Kidney glomerular epithelial cell (primary cell): ENCODE measurements around the gene NRP2.

Source experiments
- DNase-seq: peaks from one replicate; lab custom pipeline; 2025; lab: John Stamatoyannopoulos, UW

Gene NRP2

GRCh38 chr2:205773989-205774388 is 91.7 kb downstream of the NRP2 start:
- no peak for DNase-seq

GRCh38 chr2:205775097-205775877 is 93.0 kb downstream of the NRP2 start:
- DNase-seq: no peak

GRCh38 chr2:205776139-205776538 is 93.8 kb downstream of the NRP2 start:
- no peak for DNase-seq

DNA sequence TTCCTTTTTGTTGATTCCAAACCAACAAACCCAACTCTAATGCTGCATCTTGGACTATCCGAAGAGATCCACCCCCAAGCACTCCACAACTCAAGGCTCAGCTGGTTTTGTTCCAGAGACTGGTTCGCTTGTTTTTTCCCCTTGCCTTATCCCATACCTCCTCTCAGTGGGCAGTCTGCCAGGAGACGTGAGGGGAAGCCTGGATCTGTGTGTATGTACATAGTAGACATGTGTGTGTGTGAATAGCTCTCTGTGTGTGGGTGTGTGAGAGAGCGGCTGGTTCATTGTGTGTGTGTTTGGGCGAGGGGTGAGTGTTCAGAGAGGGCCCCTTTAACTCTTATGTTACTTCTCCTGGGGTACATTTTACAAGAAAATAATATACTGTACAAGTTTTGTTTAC is 94.4 kb downstream of the NRP2 start:
- no peak for DNase-seq

GRCh38 chr2:205778356-205778755 is 96.1 kb downstream of the NRP2 start:
- no peak for DNase-seq

GRCh38 chr2:205780645-205781044 is 98.3 kb downstream of the NRP2 start:
- DNase-seq: no peak

DNA sequence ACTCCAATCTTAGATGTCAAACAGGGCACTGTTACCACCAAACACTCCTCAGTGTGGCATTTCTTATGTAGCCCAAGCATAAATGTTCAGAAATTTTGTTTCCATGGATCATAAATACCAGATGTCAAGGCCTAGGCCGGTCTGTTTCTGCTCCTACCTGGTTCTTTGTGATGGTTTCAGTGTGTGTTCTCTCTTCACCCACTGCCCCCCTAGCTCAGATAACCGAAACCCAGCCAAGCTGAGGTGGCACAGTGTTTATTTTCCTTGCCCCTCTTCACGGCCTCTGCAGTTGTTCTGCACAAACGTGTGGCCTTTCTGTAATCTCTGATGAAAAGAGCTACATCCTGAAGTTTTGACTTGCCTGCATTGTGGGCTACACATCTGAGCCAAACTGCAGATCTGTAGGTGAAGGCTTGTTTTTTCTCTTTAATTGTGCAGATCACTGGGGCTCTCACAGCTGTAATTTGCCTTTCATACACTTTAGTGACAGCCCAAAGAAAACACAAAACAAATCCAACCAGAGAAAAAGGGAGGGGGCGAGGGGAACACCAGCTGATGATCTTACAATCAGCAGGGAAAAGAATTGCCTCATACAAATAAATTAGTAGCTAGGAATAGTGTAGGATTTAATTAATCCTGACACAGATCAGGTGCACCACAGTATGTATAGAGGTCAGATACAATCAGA is 99.1 kb downstream of the NRP2 start:
- no peak for DNase-seq

DNA sequence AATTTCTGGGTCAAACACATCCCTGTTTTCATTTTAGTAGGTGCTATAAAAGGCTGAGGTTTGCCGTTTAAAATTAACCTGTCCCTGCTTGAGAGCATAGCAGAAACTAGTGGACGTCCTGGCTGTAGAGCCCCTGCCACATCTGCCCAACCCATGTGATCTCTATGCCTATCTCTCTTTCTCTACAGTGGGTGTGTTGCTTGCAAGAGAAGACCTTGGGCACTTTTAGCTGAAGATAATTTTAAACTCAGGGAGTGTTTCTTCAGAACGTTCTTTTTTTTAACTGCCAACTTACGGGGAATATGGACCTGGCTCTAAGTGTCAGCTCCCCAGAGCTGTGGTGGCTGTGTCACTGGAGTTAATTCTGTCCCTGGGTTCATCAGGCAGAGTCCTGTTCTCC is 100.6 kb downstream of the NRP2 start:
- DNase-seq: no peak

DNA sequence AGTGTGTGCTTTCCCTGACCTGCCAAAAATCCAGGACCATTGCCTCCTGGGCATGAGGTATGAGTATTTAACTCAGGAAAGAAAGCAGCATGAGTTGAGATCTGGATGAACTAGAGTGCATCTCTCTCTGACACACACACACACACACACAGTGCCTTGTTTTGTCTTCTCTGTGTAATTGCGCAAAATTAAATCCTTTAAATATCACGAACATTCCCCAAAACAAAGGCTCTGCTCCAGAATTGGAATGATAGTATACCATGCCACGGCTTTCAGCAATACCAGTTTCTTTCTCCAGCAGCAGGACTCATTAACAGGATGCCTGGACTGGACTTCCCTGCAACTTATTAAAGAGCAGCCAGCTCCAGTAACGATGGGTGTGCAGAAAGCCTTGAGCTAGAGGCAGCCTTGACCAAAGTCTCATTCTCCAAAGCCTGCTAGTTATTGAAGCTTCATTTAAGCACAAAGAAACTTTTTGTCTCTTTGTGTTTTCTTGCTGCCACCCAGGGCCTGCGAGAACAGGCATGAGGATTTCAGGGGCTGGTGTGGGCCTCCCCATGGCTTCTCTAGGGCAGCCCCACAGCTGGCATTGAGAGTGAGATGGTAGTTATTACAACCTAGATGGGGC is 101.7 kb downstream of the NRP2 start:
- DNase-seq: no peak

DNA sequence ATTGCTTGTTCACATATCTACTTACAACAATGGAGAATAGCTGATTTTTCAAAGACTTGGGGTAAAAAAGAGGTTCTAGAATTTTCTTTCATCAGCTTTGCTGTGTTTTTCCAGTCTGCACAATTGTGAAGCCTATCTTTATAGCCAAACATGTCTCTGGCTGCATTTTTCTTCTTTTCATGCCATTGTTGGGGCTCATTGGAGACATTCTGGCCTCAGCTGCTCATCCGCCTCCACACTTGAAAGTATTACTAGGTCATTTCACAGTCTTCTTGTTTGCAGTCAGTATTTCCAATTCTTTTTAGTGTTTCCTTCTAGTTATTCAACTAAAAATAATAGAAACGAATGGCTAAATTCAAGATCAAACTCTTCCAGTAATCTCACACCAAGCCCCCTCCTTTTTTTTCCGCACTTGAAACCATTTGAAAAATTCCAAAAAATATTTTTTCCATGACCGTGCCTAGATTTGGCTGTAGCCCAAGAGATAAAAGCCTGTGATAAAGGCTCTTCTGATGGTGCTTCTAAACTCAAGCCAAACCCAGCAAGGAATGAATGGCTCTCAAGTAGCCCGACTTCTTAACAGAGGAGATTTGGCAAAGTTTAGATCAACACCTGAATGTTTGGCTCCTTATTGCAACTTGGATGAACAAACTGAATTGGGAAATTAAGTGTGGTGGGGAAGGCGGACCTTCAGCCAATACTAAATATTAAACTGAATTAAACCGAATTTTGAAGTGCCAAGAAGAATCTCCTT is 103.4 kb downstream of the NRP2 start:
- DNase-seq: no peak

GRCh38 chr2:205786976-205787375 is 104.7 kb downstream of the NRP2 start:
- DNase-seq: no peak

GRCh38 chr2:205787761-205788160 is 105.5 kb downstream of the NRP2 start:
- DNase-seq: no peak

DNA sequence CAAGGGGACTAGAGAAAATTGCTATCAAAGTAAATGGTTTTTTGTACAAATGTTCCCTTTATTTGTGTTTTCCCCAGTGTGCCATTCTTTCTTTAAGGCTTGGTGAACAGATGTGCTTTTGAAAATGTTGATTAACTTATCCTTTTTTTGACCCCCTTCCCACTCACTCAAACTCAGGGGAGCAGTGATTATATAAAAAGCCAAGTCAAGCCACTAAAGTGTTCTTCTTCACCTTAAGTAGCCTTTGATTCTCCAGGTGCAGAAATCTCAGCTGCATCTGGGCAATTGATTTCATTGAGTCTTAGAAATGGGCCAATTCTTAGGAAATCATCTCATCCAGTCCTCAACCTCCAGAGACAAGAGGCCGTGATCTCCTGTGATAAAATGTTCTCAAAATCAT is 107.6 kb downstream of the NRP2 start:
- DNase-seq: no peak

DNA sequence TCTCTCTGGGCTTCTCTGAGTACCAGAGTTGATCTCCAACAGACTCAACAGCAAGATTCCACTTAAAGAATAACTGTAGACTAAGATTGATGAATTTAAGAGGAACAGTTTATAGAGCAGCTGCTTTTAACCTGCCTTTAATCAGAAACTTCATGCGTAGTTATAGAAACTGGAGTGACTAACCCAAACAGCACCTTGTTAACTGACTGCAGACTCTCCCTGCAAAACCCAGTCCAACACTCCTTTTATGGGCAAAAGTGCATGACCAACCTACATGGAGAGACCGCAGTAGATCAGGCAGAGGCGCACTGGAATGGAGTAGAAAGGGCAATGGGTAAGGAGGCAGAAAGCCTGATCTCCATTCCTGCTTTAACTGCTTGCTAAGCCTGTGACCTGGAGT is 110.6 kb downstream of the NRP2 start:
- DNase-seq: no peak

DNA sequence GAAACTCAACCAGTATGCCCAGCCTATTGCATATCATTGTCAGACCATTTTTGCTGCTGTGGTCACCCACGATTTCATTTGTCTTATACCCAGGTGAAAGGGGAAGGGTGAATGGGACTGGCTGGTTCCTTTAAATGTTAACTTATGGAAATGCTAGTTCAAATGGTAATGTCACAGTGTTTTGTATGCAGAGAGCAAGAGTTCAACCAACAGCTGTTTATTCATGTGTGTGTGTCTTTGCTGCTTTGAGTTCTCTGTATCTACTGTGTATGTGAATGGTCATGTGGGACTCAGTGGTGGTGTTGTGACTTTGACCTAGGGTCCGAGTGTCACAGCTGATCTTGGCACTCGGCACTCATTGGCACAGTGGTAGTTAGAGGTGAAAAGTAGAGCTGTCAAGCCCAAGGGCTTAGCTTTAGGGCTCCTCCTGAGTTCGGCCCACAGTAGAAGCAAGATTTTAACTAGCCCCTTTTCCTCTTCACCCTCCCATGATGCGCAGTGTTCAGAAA is 114.6 kb downstream of the NRP2 start:
- no peak for DNase-seq

DNA sequence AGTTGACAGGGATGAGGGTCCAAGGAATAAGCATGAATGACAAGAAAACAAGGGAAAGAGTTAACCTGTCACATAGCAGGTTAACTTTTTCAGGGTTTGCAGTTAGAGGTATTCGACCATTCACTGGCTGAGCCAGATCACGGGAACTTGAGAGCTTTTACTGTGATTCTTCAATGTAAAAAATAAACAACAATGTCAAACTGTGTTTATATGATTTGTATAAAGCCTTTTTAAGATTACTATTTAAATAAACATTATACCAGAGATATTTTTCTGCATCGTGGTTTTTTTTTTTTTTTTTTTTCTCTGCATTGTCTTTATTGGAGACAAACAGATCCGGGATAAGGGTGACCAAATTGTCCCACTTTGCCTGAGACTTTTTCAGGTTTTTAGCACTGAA is 115.6 kb downstream of the NRP2 start:
- DNase-seq: no peak

DNA sequence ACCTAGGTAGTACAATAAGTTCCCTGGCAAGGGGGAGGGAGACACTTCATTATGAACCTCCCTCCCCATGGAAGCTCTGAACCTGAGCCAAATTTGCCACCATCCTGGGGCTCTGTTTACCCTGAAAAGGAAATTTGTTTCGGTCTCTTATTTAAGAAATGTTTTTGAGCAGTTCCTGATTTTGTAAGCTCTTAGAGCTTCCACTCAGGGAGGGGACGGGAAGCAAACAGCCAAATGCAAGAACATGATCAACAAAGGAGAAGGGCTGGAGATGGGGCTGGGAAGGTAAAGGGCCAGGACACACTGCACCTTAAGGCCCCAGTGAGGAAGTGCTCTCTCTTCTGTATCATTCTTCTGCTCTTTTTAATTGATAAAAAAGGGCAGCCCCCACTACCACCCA is 117.9 kb downstream of the NRP2 start:
- DNase-seq: no peak

GRCh38 chr2:205800773-205801172 is 118.5 kb downstream of the NRP2 start:
- no peak for DNase-seq

- DNase-seq: no peak
Observed at GRCh38 chr2:205802065-205802464, 119.8 kb downstream of the NRP2 start.

DNA sequence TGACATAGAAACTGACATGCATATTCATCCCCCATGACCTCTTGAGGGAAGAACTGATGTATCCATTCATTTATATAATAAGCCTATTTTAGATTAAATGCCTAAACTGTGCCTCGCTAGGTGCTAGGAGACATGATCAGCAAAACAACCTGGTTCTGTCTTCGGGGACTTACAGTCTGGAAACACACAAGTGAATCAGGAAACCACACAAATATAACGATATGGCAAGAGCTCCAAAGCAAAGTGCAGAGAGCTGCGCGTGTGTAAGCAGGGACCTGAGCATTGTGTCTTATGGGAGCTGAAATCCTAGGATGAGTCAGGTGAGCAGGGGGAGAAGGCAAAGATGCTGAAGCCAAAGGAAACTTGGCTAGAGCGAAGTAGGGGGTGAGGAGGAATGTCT is 120.6 kb downstream of the NRP2 start:
- DNase-seq: no peak

DNA sequence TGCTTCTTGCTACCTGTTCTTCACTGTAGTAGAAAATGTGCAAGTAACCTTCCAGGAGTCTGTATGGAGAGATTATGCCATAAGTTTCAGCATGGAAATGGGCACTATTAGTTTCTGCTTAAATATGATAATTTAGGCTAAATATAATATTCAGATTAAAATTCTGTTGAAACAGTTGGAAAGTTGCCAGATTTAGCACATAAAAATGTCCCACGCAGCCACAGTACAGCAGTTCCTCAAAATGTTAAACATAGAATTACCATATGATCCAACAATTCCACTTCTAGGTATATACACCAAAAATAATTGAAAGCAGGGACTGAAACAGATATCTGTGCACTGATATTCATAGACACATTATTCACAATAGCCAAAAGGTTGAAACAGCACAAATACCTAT is 121.2 kb downstream of the NRP2 start:
- no peak for DNase-seq

DNA sequence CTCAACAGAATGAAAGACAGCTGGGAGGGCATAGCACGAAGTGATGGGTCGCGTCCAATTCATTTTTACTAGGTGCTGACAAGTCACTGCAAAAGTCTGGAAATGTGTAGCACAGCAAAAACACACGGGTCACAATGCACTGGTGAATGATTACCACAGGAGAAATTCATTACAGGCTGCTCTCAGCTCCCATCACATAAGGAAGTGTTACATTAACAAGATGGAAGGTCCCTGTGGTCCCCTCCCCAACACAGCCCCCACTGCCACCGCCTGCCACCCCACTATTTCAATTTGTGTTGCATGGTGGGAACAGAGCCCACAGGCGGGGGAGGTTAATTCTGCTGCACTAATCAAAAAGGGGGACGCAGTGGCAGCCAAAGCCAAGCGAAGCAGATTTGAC is 122.8 kb downstream of the NRP2 start:
- no peak for DNase-seq
